K562 (cell line): Measurements from ENCODE around the gene FAM169A.

Source experiments
- EP300 ChIP-seq: IDR thresholded peaks from 2 replicates; pipeline ENCODE4 v1.6.1; 2012; ENCODE audit warnings: low read length, improper control_type of control experiment
- JUN ChIP-seq, 2 experiments: sonication (generic) in 1 of 2; formaldehyde crosslinking in 1 of 2; IDR thresholded peaks; 2 replicates each; pipeline versions ENCODE4 v1.6.1 to v1.8.0; 2012 to 2022; ENCODE audit warnings: borderline replicate concordance in 2 of 2, mild to moderate bottlenecking in 2 of 2, improper control_type of control experiment in 1 of 2, low read depth in 1 of 2, low read length in 1 of 2, missing genetic modification reagents in 1 of 2
- TBL1XR1 ChIP-seq, 2 experiments: IDR thresholded peaks; 2 replicates each; pipeline ENCODE4 v1.6.1; 2012; ENCODE audit warnings: improper control_type of control experiment in 2 of 2, low read length in 2 of 2, mild to moderate bottlenecking in 1 of 2
- ZBTB2 ChIP-seq: fragments of 450-650 bp; IDR thresholded peaks from 2 replicates; pipeline ENCODE4 v1.6.1; 2016; ENCODE audit warnings: antibody characterized with exemption

- no peak for TF ChIP-seq ZBTB2
- no peak for TF ChIP-seq JUN (IDR thresholded peaks at IDR 0.05; ENCODE audit: borderline replicate concordance, low read depth, low read length)
- no peak for TF ChIP-seq JUN (CRISPR knock-in tag; IDR thresholded peaks at IDR 0.05; ENCODE audit: borderline replicate concordance)
- no peak for TF ChIP-seq EP300
- no peak for TF ChIP-seq TBL1XR1 (IDR thresholded peaks at IDR 0.05; ENCODE audit: low read length in 2 of 2)
Observed at GRCh38 chr5:74833537-74834266, 32.5 kb downstream of the FAM169A start.
